GM19099 (cell line): ENCODE data around the gene ZFYVE26.

Experiments used
- POLR2A ChIP-seq: IDR thresholded peaks from 3 replicates; pipeline ENCODE4 v1.6.1; 2011; ENCODE audit warnings: low read depth; ENCODE audit not compliant: insufficient read length; ENCODE audit errors: extremely low read depth

The ZFYVE26 gene

DNA sequence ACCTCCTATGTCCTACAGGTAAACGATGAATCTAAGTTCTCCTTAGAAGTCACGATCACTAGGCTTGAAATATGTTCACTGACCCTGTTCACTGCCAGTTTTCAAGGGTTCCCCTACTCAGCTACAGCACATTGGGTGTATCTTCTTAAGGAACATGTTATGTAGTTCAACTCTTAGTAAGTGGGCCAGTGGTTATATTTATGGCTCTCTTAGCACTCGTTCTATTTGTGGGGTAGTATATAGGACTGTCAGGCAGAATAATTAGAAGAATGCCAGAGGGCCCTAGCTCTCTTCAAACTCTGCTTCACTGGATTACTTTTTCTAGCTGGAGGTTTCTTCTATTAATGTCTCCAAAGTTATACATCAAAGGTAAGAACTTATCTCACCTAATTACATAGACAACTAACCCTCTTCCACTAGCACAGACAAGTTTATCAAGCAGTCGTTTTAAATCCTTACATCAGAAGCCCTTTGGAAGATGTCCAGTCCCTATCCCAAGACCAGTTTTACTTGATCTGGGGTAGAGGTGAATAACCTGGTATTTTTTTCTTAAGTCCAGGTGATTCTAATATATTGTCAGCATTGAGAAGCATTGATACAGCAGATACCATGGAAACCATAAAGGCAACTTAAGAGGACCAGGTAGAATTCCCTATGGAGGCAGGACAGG, 39.6 kb downstream of the ZFYVE26 start:
- no peak for TF ChIP-seq POLR2A

GRCh38 chr14:67773844-67774377, 42.5 kb downstream of the ZFYVE26 start:
- TF ChIP-seq POLR2A: no peak

DNA sequence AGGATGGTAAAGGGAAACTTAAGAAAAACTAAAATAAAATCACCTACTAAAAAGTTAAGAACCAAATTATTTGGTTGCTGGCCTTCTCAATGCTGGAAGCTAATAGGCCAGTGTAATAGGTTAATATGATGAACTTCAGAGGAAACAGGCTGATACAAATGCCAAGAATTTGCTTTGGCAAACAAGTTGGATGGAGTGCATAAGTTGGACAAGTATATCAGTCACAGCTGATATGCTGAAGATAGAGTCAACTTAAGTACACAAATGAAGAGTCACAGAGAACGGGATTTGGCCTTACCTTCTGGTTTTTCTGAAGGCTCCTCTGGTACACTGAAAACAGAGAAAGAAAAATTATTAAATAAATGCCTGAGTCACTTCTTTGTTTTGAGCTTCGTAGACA, 48.2 kb downstream of the ZFYVE26 start:
- TF ChIP-seq POLR2A: no peak

DNA sequence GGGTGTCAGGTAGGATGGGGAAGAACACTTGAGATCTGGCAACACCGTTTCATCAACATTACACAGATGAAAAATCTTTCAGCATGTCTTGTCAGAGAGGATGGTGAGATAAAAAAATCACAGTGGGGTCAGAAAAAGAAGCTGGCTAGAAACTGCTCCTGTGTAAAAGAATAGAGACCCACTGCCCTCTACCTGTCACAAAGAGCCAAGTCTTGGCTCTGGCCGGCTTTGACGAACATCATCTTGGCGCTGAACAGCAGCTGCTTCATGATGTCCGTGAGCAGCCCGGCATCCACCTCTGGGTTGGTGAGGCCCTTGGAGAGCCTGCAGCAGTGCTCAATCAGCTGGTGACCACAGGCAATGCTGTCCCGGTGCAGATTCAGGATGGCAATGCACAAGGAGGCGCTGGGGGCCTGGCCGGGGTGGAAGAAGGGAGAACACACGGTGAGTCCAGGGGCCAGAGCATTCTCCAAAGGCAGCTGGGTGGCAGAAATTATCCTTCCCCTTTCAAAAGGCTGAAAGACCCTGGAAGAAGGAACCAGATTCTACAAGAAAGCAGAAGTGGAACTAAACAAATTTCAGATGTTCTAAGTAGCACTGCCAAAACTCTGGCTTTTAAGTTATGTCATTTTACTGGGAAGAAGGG, 50.2 kb downstream of the ZFYVE26 start:
- no peak for TF ChIP-seq POLR2A

DNA sequence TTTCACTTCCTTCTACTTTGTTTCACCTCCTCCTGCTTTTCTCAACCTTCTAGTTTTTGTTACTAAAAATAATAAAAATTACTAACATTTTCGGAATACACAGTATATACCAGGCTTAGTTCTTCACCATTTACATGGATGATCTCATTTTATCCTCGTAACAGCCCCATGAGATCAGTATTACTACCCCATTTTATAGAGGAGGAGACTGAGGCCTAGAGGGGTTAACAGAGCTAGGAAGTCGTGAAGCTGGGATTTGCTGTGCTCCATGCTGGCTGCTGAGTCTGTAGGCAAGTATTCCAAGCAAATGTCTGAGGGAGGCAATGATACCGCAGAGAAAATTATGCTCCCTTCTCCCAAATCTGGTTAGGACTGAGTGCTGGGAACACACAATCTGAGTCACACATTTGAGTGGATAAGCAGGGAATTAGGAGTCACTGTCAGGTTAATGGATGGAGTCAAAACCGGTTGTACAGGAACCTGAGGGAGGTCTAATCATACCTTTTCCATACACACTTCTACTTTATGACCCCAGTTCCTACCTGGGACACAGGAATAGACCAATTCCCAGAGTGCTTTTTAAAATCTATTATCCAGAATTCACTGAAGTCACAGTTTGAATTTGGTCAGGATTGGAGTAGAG, 51.1 kb downstream of the ZFYVE26 start:
- no peak for TF ChIP-seq POLR2A

DNA sequence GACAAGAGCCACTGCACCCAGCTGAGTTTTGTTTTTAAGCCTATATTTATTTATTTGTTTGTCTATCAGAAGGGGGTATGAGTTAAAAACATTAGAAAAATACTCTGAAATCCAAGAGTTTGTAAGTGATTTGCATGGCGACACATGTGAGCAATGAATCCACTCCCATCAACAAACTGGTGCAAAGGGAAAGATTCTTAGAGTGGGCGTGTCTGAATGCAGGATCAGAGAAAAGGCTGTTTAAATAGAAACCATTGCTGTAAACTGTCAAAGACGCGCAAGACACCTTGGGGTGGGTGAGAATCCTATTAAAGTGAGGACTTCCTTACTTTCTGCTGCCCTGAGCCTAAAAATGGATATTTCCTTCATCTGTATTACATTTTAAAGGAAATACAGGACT, 51.9 kb downstream of the ZFYVE26 start:
- no peak for TF ChIP-seq POLR2A

DNA sequence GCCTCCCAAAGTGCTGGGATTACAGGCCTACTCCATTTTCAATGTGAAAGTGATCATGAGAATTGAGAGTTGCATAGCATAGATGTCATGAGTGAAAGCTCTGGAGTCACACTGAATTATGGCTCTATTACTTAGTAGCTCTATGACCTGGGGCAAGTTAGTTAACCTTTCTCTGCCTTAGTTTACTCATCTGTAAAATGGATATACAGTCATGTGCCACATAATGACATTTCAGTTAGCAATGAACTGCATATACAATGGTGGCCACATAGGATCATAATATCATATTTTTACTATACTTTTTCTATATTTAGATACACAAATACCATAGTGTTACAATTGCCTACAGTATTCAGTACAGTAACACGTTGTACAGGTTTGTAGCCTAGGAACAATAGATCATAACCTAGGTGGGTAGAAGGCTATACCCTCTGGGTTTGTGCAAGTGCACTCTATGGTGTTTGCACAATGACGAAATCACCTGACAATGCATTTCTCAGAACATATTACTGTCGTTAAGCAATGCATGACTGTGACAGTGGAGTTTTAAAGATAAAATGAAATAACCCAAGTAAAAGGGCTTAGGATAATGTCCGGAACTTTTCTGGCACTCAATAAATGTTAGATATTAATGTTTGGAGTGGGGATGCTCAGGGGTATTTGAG, 53.1 kb downstream of the ZFYVE26 start:
- TF ChIP-seq POLR2A: no peak

DNA sequence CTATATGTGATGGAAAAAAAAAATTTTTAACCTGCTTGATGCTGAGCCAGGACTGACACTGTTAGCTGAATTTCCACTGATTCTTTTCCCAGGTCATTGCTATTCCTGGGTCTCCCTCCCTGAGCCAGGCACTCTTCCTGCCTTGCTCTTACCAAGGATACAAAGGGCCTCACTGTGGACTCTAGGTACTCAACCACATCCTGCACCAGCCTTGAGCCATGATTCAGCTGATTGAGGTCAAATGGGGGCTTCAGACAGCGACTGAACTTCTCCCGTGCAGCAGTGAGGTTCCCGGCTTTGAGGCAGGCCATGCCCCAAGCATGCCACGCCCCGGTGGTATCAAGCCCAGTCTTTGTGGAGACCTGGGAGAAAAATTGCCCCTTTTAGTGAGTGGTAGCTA, 54.3 kb downstream of the ZFYVE26 start:
- TF ChIP-seq POLR2A: no peak

DNA sequence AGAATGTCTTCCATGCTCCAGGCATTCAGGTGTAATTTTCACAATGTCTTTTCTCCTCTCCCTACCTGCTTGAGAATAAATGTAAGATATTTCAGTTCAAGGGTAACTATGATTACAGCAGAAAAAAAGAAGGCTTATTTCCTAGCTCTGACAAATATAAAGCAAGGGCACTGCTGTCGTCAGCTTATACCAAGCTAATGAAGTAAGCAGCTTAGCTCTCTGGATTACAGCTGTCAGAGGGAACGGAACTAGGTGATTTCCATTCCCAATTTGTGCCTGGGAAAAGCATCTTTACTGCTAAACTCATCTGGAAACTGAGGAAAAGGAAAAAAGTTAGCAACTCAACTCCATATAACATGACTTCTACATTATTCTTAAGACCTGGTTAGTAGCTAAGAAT, 56.5 kb downstream of the ZFYVE26 start:
- TF ChIP-seq POLR2A: no peak

- TF ChIP-seq POLR2A: no peak
Measured at GRCh38 chr14:67757175-67757574, 59.2 kb downstream of the ZFYVE26 start.

- no peak for TF ChIP-seq POLR2A
Measured at GRCh38 chr14:67756496-67756895, 59.9 kb downstream of the ZFYVE26 start.

GRCh38 chr14:67749341-67750084, 66.9 kb downstream of the ZFYVE26 start:
- TF ChIP-seq POLR2A: no peak

DNA sequence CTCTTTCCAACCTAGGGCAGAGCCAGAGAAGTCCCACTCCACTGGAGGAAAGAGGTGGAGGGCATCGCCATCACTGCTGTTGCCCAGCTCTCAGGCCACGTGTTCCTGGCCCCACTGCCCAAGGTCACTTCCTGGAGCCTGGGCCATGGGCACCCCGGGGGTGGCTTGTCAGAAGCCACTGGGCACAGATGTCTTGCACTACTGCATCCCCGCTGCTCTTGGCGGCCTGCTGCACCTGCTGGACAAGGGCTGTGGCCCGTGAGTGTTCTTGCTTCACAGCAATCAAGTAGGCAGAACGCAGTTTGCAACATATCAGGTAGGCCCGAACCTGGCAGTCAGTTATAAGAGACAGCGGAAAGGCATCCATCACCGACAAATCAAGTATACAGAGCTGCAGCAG, 68.1 kb downstream of the ZFYVE26 start:
- no peak for TF ChIP-seq POLR2A

GRCh38 chr14:67746927-67747326, 69.5 kb downstream of the ZFYVE26 start:
- no peak for TF ChIP-seq POLR2A

GRCh38 chr14:67744046-67744445, 72.3 kb downstream of the ZFYVE26 start:
- TF ChIP-seq POLR2A: no peak

DNA sequence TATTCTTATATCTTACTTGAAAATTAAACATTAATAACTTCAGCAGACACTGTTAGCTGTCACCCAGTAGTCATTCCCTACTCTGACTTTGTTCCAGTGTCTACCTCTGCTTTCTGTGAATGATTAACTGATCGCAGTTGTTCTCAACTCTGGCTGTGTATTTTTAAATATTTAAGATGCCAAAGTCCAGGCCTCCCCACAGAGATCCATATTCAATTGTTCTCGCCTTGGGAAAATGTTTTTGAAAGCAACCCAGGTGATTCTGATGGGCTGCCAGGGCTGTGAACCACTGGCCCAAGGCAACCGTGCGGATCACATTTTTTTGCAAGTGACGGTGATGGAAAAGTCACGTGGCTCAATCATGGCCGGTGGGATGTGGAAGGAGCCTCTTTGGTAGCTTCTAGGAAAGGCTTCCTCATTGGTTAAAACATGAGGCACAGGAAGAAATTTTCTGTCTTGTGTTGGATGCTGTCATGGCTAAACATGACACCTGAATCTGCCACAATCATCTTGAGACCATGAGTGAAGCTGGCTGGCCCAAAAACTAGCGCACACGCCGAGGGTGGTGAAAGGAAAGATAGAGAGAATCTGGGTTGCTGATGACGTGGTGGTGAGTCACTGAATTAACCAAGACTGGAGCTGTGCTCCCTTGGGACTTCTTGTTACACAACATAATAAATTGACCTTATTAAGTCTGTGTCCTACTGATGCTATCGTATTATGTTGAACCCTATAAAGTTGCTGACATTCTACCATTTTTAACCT, 77.5 kb downstream of the ZFYVE26 start:
- TF ChIP-seq POLR2A: no peak
